WTC11 (cell line): ENCODE results near the gene KCND3. TPM values are rescaled to one million over a fixed set of nuclear protein-coding genes. Genes with fewer than 3 reads are reported as not detected.

Source experiments
- ATAC-seq: fragments of 200-7000 bp; cut with Tn5 transposase; 2 replicates; pipeline ENCODE4 v1.10.0; 2021; ENCODE audit warnings: mild to moderate bottlenecking, moderate library complexity
- CTCF ChIA-PET: fragments of 300-600 bp; sonication (Branson Sonifier 250); formaldehyde crosslinking; loops from one replicate; lab custom pipeline; 2021; ENCODE audit warnings: antibody characterized with exemption; lab: Charles Lee
- POLR2A ChIA-PET: fragments of 350-600 bp; sonication (Branson Sonifier 250); formaldehyde crosslinking; loops from one replicate; lab custom pipeline; 2021; ENCODE audit warnings: antibody characterized with exemption; lab: Charles Lee
- DNase-seq: peaks from one replicate; pipeline ENCODE4 v3.0.0; 2021; ENCODE audit warnings: low spot score
- H3K27ac Mint-ChIP-seq: 2 replicates; pipeline ENCODE4 v1.8.0; 2021; ENCODE audit warnings: mixed read lengths
- H3K27me3 Mint-ChIP-seq: 2 replicates; pipeline ENCODE4 v1.8.0; 2021; ENCODE audit warnings: low read depth, mild to moderate bottlenecking, moderate library complexity, mixed read lengths
- H3K36me3 Mint-ChIP-seq: 2 replicates; pipeline ENCODE4 v1.8.0; 2021; ENCODE audit warnings: mixed read lengths
- H3K4me1 Mint-ChIP-seq: 2 replicates; pipeline ENCODE4 v1.8.0; 2022; ENCODE audit warnings: mixed read lengths
- H3K4me3 Mint-ChIP-seq: 2 replicates; pipeline ENCODE4 v1.8.0; 2021; ENCODE audit warnings: mild to moderate bottlenecking, moderate library complexity, mixed read lengths
- H3K9me3 Mint-ChIP-seq: 2 replicates; pipeline ENCODE4 v1.8.0; 2021; ENCODE audit warnings: mixed read lengths
- ATF1 ChIP-seq: sonication (generic); formaldehyde crosslinking; IDR thresholded peaks from 2 replicates; pipeline ENCODE4 v1.8.1; 2023; ENCODE audit warnings: mild to moderate bottlenecking, moderate library complexity, missing genetic modification reagents
- CREB1 ChIP-seq: sonication (generic); formaldehyde crosslinking; IDR thresholded peaks from 2 replicates; pipeline ENCODE4 v1.8.0; 2023; ENCODE audit warnings: mild to moderate bottlenecking, missing genetic modification reagents
- CREM ChIP-seq: sonication (generic); formaldehyde crosslinking; IDR thresholded peaks from 2 replicates; pipeline ENCODE4 v1.8.1; 2022; ENCODE audit warnings: mild to moderate bottlenecking, missing genetic modification reagents, moderate library complexity
- FOXJ3 ChIP-seq: sonication (generic); formaldehyde crosslinking; IDR thresholded peaks from 2 replicates; pipeline ENCODE4 v1.9.0; 2021; ENCODE audit warnings: missing genetic modification reagents, mild to moderate bottlenecking, borderline replicate concordance
- JAZF1 ChIP-seq: fragments of 250-450 bp; sonication (Bioruptor Pico); IDR thresholded peaks from 2 replicates; pipeline ENCODE4 v1.9.0; 2021; ENCODE audit warnings: moderate library complexity, mild to moderate bottlenecking, inconsistent platforms
- MYBL2 ChIP-seq: sonication (generic); formaldehyde crosslinking; IDR thresholded peaks from 2 replicates; pipeline ENCODE4 v1.8.1; 2023; ENCODE audit warnings: mild to moderate bottlenecking, moderate library complexity, missing genetic modification reagents
- NFE2L1 ChIP-seq: sonication (generic); formaldehyde crosslinking; IDR thresholded peaks from 2 replicates; pipeline ENCODE4 v1.8.1; 2023; ENCODE audit warnings: missing genetic modification reagents
- NR2C2 ChIP-seq: sonication (generic); formaldehyde crosslinking; IDR thresholded peaks from 2 replicates; pipeline ENCODE4 v1.8.0; 2022; ENCODE audit warnings: mild to moderate bottlenecking, missing genetic modification reagents
- OVOL2 ChIP-seq: fragments of 250-450 bp; sonication (Bioruptor Pico); IDR thresholded peaks from 2 replicates; pipeline ENCODE4 v1.9.0; 2021; ENCODE audit warnings: mild to moderate bottlenecking, borderline replicate concordance
- PRRX2 ChIP-seq: fragments of 250-450 bp; sonication (Bioruptor Pico); IDR thresholded peaks from 2 replicates; pipeline ENCODE4 v1.8.0; 2021; ENCODE audit warnings: mild to moderate bottlenecking
- RELA ChIP-seq: sonication (generic); formaldehyde crosslinking; IDR thresholded peaks from 2 replicates; pipeline ENCODE4 v1.8.1; 2022; ENCODE audit warnings: missing genetic modification reagents, mild to moderate bottlenecking, borderline replicate concordance
- RORB ChIP-seq: fragments of 250-450 bp; sonication (Bioruptor Pico); IDR thresholded peaks from 2 replicates; pipeline ENCODE4 v1.9.0; 2021; ENCODE audit warnings: mild to moderate bottlenecking
- SP1 ChIP-seq: sonication (generic); formaldehyde crosslinking; conservative IDR thresholded peaks from 2 replicates; pipeline ENCODE4 v1.8.1; 2022; ENCODE audit warnings: missing genetic modification reagents
- ZNF232 ChIP-seq: sonication (generic); formaldehyde crosslinking; IDR thresholded peaks from 2 replicates; pipeline ENCODE4 v1.8.0; 2022; ENCODE audit warnings: mild to moderate bottlenecking, missing genetic modification reagents
- ZNF423 ChIP-seq: fragments of 250-450 bp; sonication (Bioruptor Pico); IDR thresholded peaks from 2 replicates; pipeline ENCODE4 v2.1.2; 2022; ENCODE audit warnings: mild to moderate bottlenecking, moderate library complexity
- total RNA-seq: library from RNA; stranded (reverse); gene quantifications from 3 replicates; pipeline ENCODE4 v1.2.3, GENCODE V29; 2021
- TF ChIP-seq, protein P1 (sequence below): fragments of 250-450 bp; sonication (Bioruptor Pico); IDR thresholded peaks from 2 replicates; pipeline ENCODE4 v2.1.2; 2022; ENCODE audit warnings: mild to moderate bottlenecking, moderate library complexity
- TF ChIP-seq, protein P2 (sequence below): sonication (generic); formaldehyde crosslinking; IDR thresholded peaks from 2 replicates; pipeline ENCODE4 v1.8.1; 2022; ENCODE audit warnings: mild to moderate bottlenecking, moderate library complexity, missing genetic modification reagents
- TF ChIP-seq, protein P3 (sequence below): sonication (generic); formaldehyde crosslinking; IDR thresholded peaks from 2 replicates; pipeline ENCODE4 v1.8.0; 2022; ENCODE audit warnings: mild to moderate bottlenecking, missing genetic modification reagents
- TF ChIP-seq, protein P4 (sequence below): sonication (generic); formaldehyde crosslinking; IDR thresholded peaks from 2 replicates; pipeline ENCODE4 v1.8.1; 2023; ENCODE audit warnings: mild to moderate bottlenecking, moderate library complexity, missing genetic modification reagents
- TF ChIP-seq, protein P5 (sequence below): sonication (generic); formaldehyde crosslinking; IDR thresholded peaks from 2 replicates; pipeline ENCODE4 v1.8.0; 2022; ENCODE audit warnings: mild to moderate bottlenecking, missing genetic modification reagents
- TF ChIP-seq, protein P6 (sequence below): sonication (generic); formaldehyde crosslinking; IDR thresholded peaks from 2 replicates; pipeline ENCODE4 v1.8.0; 2022; ENCODE audit warnings: missing genetic modification reagents
- TF ChIP-seq, protein P7 (sequence below): fragments of 250-450 bp; sonication (Bioruptor Pico); IDR thresholded peaks from 2 replicates; pipeline ENCODE4 v1.9.0; 2021; ENCODE audit warnings: moderate library complexity, mild to moderate bottlenecking, inconsistent platforms, borderline replicate concordance
- TF ChIP-seq, protein P8 (sequence below): sonication (generic); formaldehyde crosslinking; IDR thresholded peaks from 2 replicates; pipeline ENCODE4 v1.8.1; 2022; ENCODE audit warnings: missing genetic modification reagents, borderline replicate concordance

KCND3 gene
- total RNA-seq, 1 experiment from 2014 or later = 0.35 TPM

DNA sequence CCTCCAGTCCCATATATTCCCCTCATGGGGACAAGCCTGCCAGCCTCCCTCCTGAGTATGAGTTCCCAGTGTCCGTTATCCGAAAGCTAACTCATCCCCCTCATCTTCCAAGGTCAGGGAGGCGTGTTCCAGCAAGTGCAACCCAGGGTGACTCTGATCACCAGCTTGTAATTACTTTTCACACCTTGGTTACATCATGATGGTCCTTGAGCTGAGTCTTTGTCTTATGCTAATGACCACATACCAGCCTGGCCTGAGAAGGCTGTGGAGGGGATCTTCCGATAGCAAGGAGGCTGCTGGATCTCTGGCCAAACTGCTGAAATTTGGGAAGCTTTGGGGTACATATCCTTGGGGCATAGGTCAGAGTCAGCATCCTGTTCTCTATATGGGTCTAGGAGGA lies 134.2 kb downstream of the KCND3 start:
- no peak overlapping the region for H3K27ac Mint-ChIP-seq
- no peaks in the 10 kb centered on the region for H3K27me3 Mint-ChIP-seq
- no peak overlapping the region for H3K4me3 Mint-ChIP-seq
- peaks cover 5% of the 10 kb centered on the region for H3K9me3 Mint-ChIP-seq
- peaks cover 47% of the 10 kb centered on the region for H3K4me1 Mint-ChIP-seq
- no peaks in the 10 kb centered on the region for H3K36me3 Mint-ChIP-seq
- DNase-seq (no peak), ATAC-seq (peak; percentile 12; the same call in 1 of the 2 replicates)
- TF ChIP-seq, protein P1, sequence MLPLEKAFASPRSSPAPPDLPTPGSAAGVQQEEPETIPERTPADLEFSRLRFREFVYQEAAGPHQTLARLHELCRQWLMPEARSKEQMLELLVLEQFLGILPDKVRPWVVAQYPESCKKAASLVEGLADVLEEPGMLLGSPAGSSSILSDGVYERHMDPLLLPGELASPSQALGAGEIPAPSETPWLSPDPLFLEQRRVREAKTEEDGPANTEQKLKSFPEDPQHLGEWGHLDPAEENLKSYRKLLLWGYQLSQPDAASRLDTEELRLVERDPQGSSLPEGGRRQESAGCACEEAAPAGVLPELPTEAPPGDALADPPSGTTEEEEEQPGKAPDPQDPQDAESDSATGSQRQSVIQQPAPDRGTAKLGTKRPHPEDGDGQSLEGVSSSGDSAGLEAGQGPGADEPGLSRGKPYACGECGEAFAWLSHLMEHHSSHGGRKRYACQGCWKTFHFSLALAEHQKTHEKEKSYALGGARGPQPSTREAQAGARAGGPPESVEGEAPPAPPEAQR (CRISPR knock-in tag) = no peak
- TF ChIP-seq, protein P2, sequence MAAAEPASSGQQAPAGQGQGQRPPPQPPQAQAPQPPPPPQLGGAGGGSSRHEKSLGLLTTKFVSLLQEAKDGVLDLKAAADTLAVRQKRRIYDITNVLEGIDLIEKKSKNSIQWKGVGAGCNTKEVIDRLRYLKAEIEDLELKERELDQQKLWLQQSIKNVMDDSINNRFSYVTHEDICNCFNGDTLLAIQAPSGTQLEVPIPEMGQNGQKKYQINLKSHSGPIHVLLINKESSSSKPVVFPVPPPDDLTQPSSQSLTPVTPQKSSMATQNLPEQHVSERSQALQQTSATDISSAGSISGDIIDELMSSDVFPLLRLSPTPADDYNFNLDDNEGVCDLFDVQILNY (CRISPR knock-in tag) = no peak
- TF ChIP-seq MYBL2 (CRISPR knock-in tag) (no peak), ATF1 (CRISPR knock-in tag) (no peak), JAZF1 (CRISPR knock-in tag) (no peak), RORB (no peak), CREB1 (no peak), OVOL2 (no peak), RELA (CRISPR knock-in tag) (no peak), SP1 (CRISPR knock-in tag) (no peak), CREM (CRISPR knock-in tag) (no peak)
- TF ChIP-seq, protein P3, sequence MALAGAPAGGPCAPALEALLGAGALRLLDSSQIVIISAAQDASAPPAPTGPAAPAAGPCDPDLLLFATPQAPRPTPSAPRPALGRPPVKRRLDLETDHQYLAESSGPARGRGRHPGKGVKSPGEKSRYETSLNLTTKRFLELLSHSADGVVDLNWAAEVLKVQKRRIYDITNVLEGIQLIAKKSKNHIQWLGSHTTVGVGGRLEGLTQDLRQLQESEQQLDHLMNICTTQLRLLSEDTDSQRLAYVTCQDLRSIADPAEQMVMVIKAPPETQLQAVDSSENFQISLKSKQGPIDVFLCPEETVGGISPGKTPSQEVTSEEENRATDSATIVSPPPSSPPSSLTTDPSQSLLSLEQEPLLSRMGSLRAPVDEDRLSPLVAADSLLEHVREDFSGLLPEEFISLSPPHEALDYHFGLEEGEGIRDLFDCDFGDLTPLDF = no peak
- TF ChIP-seq, protein P4, sequence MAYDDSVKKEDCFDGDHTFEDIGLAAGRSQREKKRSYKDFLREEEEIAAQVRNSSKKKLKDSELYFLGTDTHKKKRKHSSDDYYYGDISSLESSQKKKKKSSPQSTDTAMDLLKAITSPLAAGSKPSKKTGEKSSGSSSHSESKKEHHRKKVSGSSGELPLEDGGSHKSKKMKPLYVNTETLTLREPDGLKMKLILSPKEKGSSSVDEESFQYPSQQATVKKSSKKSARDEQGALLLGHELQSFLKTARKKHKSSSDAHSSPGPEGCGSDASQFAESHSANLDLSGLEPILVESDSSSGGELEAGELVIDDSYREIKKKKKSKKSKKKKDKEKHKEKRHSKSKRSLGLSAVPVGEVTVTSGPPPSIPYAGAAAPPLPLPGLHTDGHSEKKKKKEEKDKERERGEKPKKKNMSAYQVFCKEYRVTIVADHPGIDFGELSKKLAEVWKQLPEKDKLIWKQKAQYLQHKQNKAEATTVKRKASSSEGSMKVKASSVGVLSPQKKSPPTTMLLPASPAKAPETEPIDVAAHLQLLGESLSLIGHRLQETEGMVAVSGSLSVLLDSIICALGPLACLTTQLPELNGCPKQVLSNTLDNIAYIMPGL (CRISPR knock-in tag) = no peak
- TF ChIP-seq, protein P5, sequence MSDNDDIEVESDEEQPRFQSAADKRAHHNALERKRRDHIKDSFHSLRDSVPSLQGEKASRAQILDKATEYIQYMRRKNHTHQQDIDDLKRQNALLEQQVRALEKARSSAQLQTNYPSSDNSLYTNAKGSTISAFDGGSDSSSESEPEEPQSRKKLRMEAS (CRISPR knock-in tag) = no peak
- TF ChIP-seq, protein P6, sequence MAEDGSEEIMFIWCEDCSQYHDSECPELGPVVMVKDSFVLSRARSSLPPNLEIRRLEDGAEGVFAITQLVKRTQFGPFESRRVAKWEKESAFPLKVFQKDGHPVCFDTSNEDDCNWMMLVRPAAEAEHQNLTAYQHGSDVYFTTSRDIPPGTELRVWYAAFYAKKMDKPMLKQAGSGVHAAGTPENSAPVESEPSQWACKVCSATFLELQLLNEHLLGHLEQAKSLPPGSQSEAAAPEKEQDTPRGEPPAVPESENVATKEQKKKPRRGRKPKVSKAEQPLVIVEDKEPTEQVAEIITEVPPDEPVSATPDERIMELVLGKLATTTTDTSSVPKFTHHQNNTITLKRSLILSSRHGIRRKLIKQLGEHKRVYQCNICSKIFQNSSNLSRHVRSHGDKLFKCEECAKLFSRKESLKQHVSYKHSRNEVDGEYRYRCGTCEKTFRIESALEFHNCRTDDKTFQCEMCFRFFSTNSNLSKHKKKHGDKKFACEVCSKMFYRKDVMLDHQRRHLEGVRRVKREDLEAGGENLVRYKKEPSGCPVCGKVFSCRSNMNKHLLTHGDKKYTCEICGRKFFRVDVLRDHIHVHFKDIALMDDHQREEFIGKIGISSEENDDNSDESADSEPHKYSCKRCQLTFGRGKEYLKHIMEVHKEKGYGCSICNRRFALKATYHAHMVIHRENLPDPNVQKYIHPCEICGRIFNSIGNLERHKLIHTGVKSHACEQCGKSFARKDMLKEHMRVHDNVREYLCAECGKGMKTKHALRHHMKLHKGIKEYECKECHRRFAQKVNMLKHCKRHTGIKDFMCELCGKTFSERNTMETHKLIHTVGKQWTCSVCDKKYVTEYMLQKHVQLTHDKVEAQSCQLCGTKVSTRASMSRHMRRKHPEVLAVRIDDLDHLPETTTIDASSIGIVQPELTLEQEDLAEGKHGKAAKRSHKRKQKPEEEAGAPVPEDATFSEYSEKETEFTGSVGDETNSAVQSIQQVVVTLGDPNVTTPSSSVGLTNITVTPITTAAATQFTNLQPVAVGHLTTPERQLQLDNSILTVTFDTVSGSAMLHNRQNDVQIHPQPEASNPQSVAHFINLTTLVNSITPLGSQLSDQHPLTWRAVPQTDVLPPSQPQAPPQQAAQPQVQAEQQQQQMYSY (CRISPR knock-in tag) = no peak
- TF ChIP-seq, all 79 proteins: peak for 0
- ChIA-PET CTCF (interaction anchor here (1.1 to 1.2 kb wide), 2 partner anchors 21 to 444 kb away, joined by 3 read pairs; no protein-coding TSS in a partner anchor), POLR2A (no interaction called here)

DNA sequence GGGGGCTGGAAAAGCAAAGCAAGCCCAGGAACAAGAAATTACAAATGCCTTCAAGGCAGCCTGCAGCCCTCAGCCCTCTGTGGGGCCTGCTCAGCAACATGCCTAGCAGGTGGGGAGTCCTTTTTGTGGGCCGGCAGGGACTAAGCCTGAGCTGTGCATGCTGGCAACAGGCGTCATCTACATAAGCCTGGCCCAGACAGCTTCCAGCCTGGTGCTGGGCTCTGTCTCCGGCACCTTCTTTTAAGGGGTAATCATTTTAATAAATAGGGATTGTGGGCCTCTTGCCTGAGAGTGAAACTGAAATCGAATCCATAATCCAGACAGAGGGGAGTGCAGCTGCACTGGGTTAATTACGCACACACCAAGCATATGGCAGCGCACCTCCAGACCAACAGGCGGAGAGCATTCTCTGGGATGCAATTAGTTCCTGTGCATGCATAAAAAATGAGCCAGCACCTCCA lies 137.2 kb downstream of the KCND3 start:
- DNase-seq (no peak), ATAC-seq (peak; percentile 61)
- Mint-ChIP-seq H3K9me3 (peaks cover 5% of the 10 kb centered on the region), H3K27ac (no peak overlapping the region), H3K4me1 (peaks cover 49% of the 10 kb centered on the region), H3K36me3 (no peaks in the 10 kb centered on the region), H3K4me3 (no peak overlapping the region), H3K27me3 (no peaks in the 10 kb centered on the region)
- no peak for TF ChIP-seq ZNF423 (CRISPR knock-in tag)
- no peak for TF ChIP-seq NR2C2 (CRISPR knock-in tag)
- TF ChIP-seq PRRX2 (CRISPR knock-in tag) = no peak
- TF ChIP-seq FOXJ3 (CRISPR knock-in tag) = no peak
- TF ChIP-seq, protein P7, sequence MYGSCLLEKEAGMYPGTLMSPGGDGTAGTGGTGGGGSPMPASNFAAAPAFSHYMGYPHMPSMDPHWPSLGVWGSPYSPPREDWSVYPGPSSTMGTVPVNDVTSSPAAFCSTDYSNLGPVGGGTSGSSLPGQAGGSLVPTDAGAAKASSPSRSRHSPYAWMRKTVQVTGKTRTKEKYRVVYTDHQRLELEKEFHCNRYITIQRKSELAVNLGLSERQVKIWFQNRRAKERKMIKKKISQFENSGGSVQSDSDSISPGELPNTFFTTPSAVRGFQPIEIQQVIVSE (CRISPR knock-in tag) = no peak
- TF ChIP-seq, protein P8, sequence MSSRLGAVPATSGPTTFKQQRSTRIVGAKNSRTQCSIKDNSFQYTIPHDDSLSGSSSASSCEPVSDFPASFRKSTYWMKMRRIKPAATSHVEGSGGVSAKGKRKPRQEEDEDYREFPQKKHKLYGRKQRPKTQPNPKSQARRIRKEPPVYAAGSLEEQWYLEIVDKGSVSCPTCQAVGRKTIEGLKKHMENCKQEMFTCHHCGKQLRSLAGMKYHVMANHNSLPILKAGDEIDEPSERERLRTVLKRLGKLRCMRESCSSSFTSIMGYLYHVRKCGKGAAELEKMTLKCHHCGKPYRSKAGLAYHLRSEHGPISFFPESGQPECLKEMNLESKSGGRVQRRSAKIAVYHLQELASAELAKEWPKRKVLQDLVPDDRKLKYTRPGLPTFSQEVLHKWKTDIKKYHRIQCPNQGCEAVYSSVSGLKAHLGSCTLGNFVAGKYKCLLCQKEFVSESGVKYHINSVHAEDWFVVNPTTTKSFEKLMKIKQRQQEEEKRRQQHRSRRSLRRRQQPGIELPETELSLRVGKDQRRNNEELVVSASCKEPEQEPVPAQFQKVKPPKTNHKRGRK (CRISPR knock-in tag) = no peak
- TF ChIP-seq NFE2L1 (CRISPR knock-in tag) = no peak
- TF ChIP-seq, protein P2 (CRISPR knock-in tag) = no peak
- TF ChIP-seq ZNF232 (CRISPR knock-in tag) = no peak
- CTCF ChIA-PET = interaction anchor here (1.2 to 1.4 kb wide), 2 partner anchors 38 to 344 kb away, joined by 3 to 5 read pairs; no protein-coding TSS in a partner anchor
- POLR2A ChIA-PET = no interaction called here
